Neural progenitor cell (in vitro differentiated cells): ENCODE measurements around the gene PTPN20. TPM values are rescaled to one million over a fixed set of nuclear protein-coding genes. Genes with fewer than 3 reads are reported as not detected.

Source experiments
- DNase-seq: peaks from one replicate; pipeline ENCODE4 v3.0.0-alpha.2; 2016; ENCODE audit warnings: low spot score
- H2AFZ ChIP-seq: fragments of 200-600 bp; sonication (generic); replicated peaks from 2 replicates; pipeline ENCODE4 v1.6.1; 2016; ENCODE audit warnings: antibody characterized with exemption
- H3F3A ChIP-seq: fragments of 200-600 bp; sonication (generic); 2 replicates; pipeline ENCODE4 v1.6.1; 2016; ENCODE audit warnings: antibody characterized with exemption, low read depth
- H3K27ac ChIP-seq: fragments of 200-600 bp; sonication (generic); 2 replicates; pipeline ENCODE4 v1.5.1; 2016; ENCODE audit warnings: mild to moderate bottlenecking
- H3K27me3 ChIP-seq: fragments of 200-600 bp; sonication (generic); 2 replicates; pipeline ENCODE4 v1.6.1; 2016; ENCODE audit warnings: mild to moderate bottlenecking, moderate library complexity
- H3K36me3 ChIP-seq: fragments of 200-600 bp; sonication (generic); 2 replicates; pipeline ENCODE4 v1.5.1; 2016
- H3K4me1 ChIP-seq: fragments of 200-600 bp; sonication (generic); 2 replicates; pipeline ENCODE4 v1.6.1; 2016; ENCODE audit warnings: mixed run types
- H3K4me2 ChIP-seq: fragments of 200-600 bp; sonication (generic); 2 replicates; pipeline ENCODE4 v1.6.1; 2016
- H3K4me3 ChIP-seq: fragments of 200-600 bp; sonication (generic); 2 replicates; pipeline ENCODE4 v1.5.1; 2016
- H3K79me2 ChIP-seq: fragments of 200-600 bp; sonication (generic); 2 replicates; pipeline ENCODE4 v1.6.1; 2016; ENCODE audit warnings: low read depth
- H3K9ac ChIP-seq: fragments of 200-600 bp; sonication (generic); 2 replicates; pipeline ENCODE4 v1.6.1; 2016
- H3K9me3 ChIP-seq: fragments of 200-600 bp; sonication (generic); 2 replicates; pipeline ENCODE4 v1.5.1; 2016; ENCODE audit warnings: low read depth
- H4K20me1 ChIP-seq: fragments of 200-600 bp; sonication (generic); 2 replicates; pipeline ENCODE4 v1.6.1; 2016; ENCODE audit warnings: low read depth
- H3K27ac Mint-ChIP-seq: 3 replicates; pipeline ENCODE4 v1.8.0; 2021; ENCODE audit warnings: mixed read lengths
- H3K27me3 Mint-ChIP-seq: 2 replicates; pipeline ENCODE4 v1.8.0; 2022; ENCODE audit warnings: low read depth, mild to moderate bottlenecking, inconsistent platforms, moderate library complexity, mixed read lengths; ENCODE audit not compliant: insufficient read depth
- H3K36me3 Mint-ChIP-seq: 3 replicates; pipeline ENCODE4 v1.8.0; 2021; ENCODE audit warnings: mixed read lengths
- H3K4me1 Mint-ChIP-seq: 3 replicates; pipeline ENCODE4 v1.8.0; 2021; ENCODE audit warnings: mixed read lengths
- H3K4me3 Mint-ChIP-seq: 3 replicates; pipeline ENCODE4 v1.8.0; 2021; ENCODE audit warnings: mild to moderate bottlenecking, moderate library complexity, mixed read lengths
- H3K9me3 Mint-ChIP-seq: 3 replicates; pipeline ENCODE4 v1.8.0; 2020; ENCODE audit warnings: mixed read lengths
- EZH2 ChIP-seq: fragments of 200-600 bp; sonication (generic); IDR thresholded peaks from 2 replicates; pipeline ENCODE4 v1.6.1; 2017; ENCODE audit warnings: antibody characterized with exemption, mild to moderate bottlenecking, moderate library complexity
- EZH2phosphoT487 ChIP-seq: fragments of 200-600 bp; sonication (generic); IDR thresholded peaks from 2 replicates; pipeline ENCODE4 v1.6.1; 2017; ENCODE audit warnings: antibody characterized with exemption
- total RNA-seq: library from RNA; depleted of rRNA; stranded (reverse); fragments of >200 nt; gene quantifications from 2 replicates; pipeline ENCODE4 v1.2.3, GENCODE V29; 2015; ENCODE audit warnings: low replicate concordance
- TF ChIP-seq, protein P1 (sequence below): fragments of 200-600 bp; sonication (generic); IDR thresholded peaks from 2 replicates; pipeline ENCODE4 v1.5.1; 2017; ENCODE audit warnings: antibody characterized with exemption, mild to moderate bottlenecking

Gene PTPN20
- total RNA-seq, 1 donor from 2014 or later = not detected

DNA sequence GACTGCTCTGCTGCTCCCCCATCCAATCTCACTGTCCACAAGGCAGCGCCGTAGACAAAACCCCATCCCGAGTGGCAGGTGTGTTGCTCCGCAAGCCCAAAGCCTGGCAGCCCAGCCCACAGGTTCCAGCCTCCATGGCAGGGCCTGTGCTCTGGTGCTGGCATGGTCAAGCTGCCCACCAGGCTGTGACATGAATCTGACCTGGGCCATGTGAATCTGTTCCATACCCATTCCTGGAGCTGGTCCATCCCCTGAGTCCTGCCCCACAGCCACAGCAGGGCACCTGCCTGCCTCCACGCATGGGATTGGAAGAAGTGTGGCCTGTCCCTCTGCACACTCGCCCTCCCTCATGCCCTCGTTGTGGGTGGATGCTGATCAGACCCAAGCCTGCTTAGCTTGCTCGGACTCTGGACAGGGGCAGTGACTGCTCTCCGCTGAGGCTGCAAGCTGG is 128.8 kb downstream of the PTPN20 start:
- Histone ChIP-seq H3K4me3 (no peak overlapping the region), H3K4me2 (no peak overlapping the region), H2AFZ (no peak overlapping the region), H3F3A (no peaks in the 10 kb centered on the region), H3K9ac (no peak overlapping the region), H3K79me2 (no peaks in the 10 kb centered on the region), H3K27ac (no peak overlapping the region), H3K36me3 (no peaks in the 10 kb centered on the region), H4K20me1 (no peaks in the 10 kb centered on the region), H3K9me3 (no peaks in the 10 kb centered on the region), H3K4me1 (no peaks in the 10 kb centered on the region), H3K27me3 (no peaks in the 10 kb centered on the region)
- Mint-ChIP-seq H3K9me3 (no peaks in the 10 kb centered on the region), H3K27me3 (peaks cover 8% of the 10 kb centered on the region), H3K27ac (peak overlapping the region; percentile 53), H3K36me3 (no peaks in the 10 kb centered on the region), H3K4me3 (no peak overlapping the region), H3K4me1 (peaks cover 11% of the 10 kb centered on the region)
- DNase-seq = no peak
- no peak for TF ChIP-seq EZH2
- TF ChIP-seq EZH2phosphoT487 = no peak
- TF ChIP-seq, protein P1, sequence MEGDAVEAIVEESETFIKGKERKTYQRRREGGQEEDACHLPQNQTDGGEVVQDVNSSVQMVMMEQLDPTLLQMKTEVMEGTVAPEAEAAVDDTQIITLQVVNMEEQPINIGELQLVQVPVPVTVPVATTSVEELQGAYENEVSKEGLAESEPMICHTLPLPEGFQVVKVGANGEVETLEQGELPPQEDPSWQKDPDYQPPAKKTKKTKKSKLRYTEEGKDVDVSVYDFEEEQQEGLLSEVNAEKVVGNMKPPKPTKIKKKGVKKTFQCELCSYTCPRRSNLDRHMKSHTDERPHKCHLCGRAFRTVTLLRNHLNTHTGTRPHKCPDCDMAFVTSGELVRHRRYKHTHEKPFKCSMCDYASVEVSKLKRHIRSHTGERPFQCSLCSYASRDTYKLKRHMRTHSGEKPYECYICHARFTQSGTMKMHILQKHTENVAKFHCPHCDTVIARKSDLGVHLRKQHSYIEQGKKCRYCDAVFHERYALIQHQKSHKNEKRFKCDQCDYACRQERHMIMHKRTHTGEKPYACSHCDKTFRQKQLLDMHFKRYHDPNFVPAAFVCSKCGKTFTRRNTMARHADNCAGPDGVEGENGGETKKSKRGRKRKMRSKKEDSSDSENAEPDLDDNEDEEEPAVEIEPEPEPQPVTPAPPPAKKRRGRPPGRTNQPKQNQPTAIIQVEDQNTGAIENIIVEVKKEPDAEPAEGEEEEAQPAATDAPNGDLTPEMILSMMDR = no peak

DNA sequence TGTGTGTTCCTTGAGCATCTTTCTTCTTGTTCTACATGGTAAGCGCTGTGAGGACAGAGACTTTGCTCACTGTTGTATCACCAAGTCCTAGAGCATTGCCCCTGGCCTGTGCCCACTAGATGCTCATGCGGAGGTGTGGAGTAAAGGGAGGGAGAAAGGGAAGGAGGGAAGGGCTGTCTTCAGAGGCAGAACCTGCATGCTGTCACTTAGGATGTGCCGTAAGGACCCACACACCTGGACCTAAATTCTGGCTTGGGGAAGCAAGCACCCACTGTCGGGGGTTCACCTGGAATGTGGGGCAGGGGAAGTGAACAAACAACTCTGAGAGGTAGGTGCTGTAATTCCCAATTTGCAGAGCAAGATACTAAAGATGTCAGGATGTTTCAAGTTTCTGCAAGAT is 129.5 kb downstream of the PTPN20 start:
- Histone ChIP-seq H3K9ac (no peak overlapping the region), H3K36me3 (no peaks in the 10 kb centered on the region), H3K27ac (no peak overlapping the region), H3K4me1 (no peaks in the 10 kb centered on the region), H3K27me3 (no peaks in the 10 kb centered on the region), H3K4me2 (no peak overlapping the region), H3F3A (no peaks in the 10 kb centered on the region), H4K20me1 (no peaks in the 10 kb centered on the region), H2AFZ (no peak overlapping the region), H3K4me3 (no peak overlapping the region), H3K9me3 (no peaks in the 10 kb centered on the region), H3K79me2 (no peaks in the 10 kb centered on the region)
- TF ChIP-seq, protein P1 = no peak
- TF ChIP-seq EZH2phosphoT487 (no peak), EZH2 (no peak)
- no peaks in the 10 kb centered on the region for H3K36me3 Mint-ChIP-seq
- DNase-seq = no peak
- H3K9me3 Mint-ChIP-seq = no peaks in the 10 kb centered on the region
- peaks cover 11% of the 10 kb centered on the region for H3K4me1 Mint-ChIP-seq
- H3K4me3 Mint-ChIP-seq = no peak overlapping the region
- H3K27me3 Mint-ChIP-seq = peaks cover 8% of the 10 kb centered on the region
- no peak overlapping the region for H3K27ac Mint-ChIP-seq

DNA sequence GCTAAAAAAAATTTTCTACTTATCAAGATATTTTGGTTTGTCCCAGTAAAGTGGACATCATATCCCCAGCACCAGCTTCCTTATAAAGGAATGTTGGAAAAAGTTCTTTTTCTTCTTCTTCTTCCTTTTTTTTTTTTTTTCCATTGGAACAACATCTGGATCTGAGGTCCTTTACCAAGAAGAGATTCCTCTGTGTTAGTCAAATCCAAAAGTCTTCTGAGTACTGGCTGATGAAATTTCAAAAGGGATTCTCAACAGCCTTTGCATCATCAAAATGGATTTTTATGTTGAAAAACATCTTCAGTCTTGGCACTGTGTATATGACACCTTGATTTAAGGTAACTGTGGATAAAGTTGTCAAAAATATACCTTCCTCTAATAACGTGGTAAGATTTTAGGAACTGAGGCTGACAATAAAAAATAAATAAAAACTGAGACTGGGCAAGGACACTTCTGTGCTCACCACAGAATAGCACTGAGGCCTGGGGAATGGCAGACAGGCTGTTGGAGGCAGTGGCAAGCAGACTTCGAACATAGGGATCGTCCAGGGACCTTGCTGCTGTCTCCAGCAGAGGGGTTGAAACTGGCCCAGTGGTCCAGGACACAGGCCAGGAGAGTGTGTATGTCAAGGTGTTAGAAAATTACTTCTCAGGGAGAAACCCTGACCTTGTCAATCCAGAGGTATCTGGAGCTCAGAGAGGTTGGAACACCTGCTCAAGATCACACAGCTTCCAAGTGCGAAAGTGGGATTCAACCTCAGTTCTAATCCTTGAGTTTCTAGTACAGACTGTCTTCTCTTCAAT is 130.4 kb downstream of the PTPN20 start:
- Mint-ChIP-seq H3K27ac (no peak overlapping the region), H3K4me1 (peaks cover 11% of the 10 kb centered on the region), H3K27me3 (peaks cover 8% of the 10 kb centered on the region), H3K9me3 (no peaks in the 10 kb centered on the region), H3K4me3 (no peak overlapping the region), H3K36me3 (no peaks in the 10 kb centered on the region)
- Histone ChIP-seq H3K4me1 (no peaks in the 10 kb centered on the region), H3K4me3 (no peak overlapping the region), H3K9me3 (no peaks in the 10 kb centered on the region), H3K27me3 (no peaks in the 10 kb centered on the region), H3K27ac (no peak overlapping the region), H3F3A (no peaks in the 10 kb centered on the region), H3K9ac (no peak overlapping the region), H2AFZ (no peak overlapping the region), H4K20me1 (no peaks in the 10 kb centered on the region), H3K36me3 (no peaks in the 10 kb centered on the region), H3K79me2 (no peaks in the 10 kb centered on the region), H3K4me2 (no peak overlapping the region)
- TF ChIP-seq EZH2 (no peak), EZH2phosphoT487 (no peak)
- TF ChIP-seq, protein P1 = no peak
- DNase-seq = no peak
